ENCODE data around the gene CLASP1. TPM values are rescaled to one million over a fixed set of nuclear protein-coding genes. Genes with fewer than 3 reads are reported as not detected.

CLASP1 gene
- total RNA-seq, 1 experiment from 2014 or later, result 21.2 TPM

- DNase-seq (ENCODE audit: low read depth), result no peak
These were observed 361.3 kb downstream of the CLASP1 start for GRCh38 chr2:121287956-121288355.

Other genes with a start within 250 kb of the CLASP1 start
- gene RNU4ATAC, start 118.6 kb downstream of the CLASP1 start, total RNA-seq (2014; rRNA removed; shearing (Covaris generic)), result under 0.01 TPM in 1 of 2 replicates, not detected in the other
- 158 and 175 TPM in 2 replicates for gene NIFK, start 87.4 kb upstream of the CLASP1 start, total RNA-seq (2014; rRNA removed; shearing (Covaris generic))
- 99.0 and 106 TPM in 2 replicates for gene TSN, start 106.2 kb upstream of the CLASP1 start, total RNA-seq (2014; rRNA removed; shearing (Covaris generic))

All from Daoy (cell line).